Measurements from ENCODE around the gene CD83. TPM values are rescaled to one million over a fixed set of nuclear protein-coding genes. Genes with fewer than 3 reads are reported as not detected.

Gene CD83
- total and polyA plus RNA-seq, 2 experiments from 2014 or later: 6.2 to 6.6 TPM

GRCh38 chr6:14135893-14136539, 18.4 kb downstream of the CD83 start:
- peaks cover 5% of the 10 kb centered on the region for H3K4me1 ChIP-seq (ENCODE audit: insufficient read depth)
- H3K9me2 ChIP-seq (replicated peaks; ENCODE audit: insufficient read depth): no peaks in the 10 kb centered on the region
- no peak overlapping the region for H3K4me3 ChIP-seq
- no peak for DNase-seq (ENCODE audit: low spot score)
- H3K9me3 ChIP-seq (ENCODE audit: low read depth): no peaks in the 10 kb centered on the region
- no peaks in the 10 kb centered on the region for H3K27me3 ChIP-seq
- no peak for TF ChIP-seq EZH2 (IDR thresholded peaks at IDR 0.05; ENCODE audit: borderline replicate concordance)
- no peak for TF ChIP-seq EZH2phosphoT487 (IDR thresholded peaks at IDR 0.05; ENCODE audit: low read depth, severe bottlenecking, unreplicated experiment)
- TF ChIP-seq CTCF (IDR thresholded peaks at IDR 0.05; ENCODE audit: poor library complexity): no peak
- no peak overlapping the region for H3K4me2 ChIP-seq
- 94% methylated on average over 9 of the region's 9 CpGs for WGBS (ENCODE audit: low lambda C conversion rate, missing lambda C conversion rate)
- H3K27ac ChIP-seq: no peak overlapping the region
- no peaks in the 10 kb centered on the region for H3K36me3 ChIP-seq (replicated peaks; ENCODE audit: insufficient read depth, low read depth)
- no peak overlapping the region for H2AFZ ChIP-seq
- H4K20me1 ChIP-seq (ENCODE audit: insufficient read depth, poor library complexity, severe bottlenecking): no peaks in the 10 kb centered on the region
- H3K79me2 ChIP-seq: no peaks in the 10 kb centered on the region

GRCh38 chr6:14138701-14139215, 21.2 kb downstream of the CD83 start:
- WGBS (ENCODE audit: low lambda C conversion rate, missing lambda C conversion rate): 90% methylated on average over 9 of the region's 9 CpGs

GRCh38 chr6:14141351-14142062, 23.9 kb downstream of the CD83 start:
- Histone ChIP-seq H4K20me1 (ENCODE audit: insufficient read depth, poor library complexity, severe bottlenecking) (no peaks in the 10 kb centered on the region), H3K36me3 (replicated peaks; ENCODE audit: insufficient read depth, low read depth) (no peaks in the 10 kb centered on the region), H3K27ac (no peak overlapping the region), H3K4me3 (no peak overlapping the region), H3K27me3 (no peaks in the 10 kb centered on the region), H3K9me3 (ENCODE audit: low read depth) (no peaks in the 10 kb centered on the region), H3K9me2 (replicated peaks; ENCODE audit: insufficient read depth) (no peaks in the 10 kb centered on the region), H2AFZ (no peak overlapping the region), H3K4me2 (no peak overlapping the region), H3K79me2 (no peaks in the 10 kb centered on the region), H3K4me1 (ENCODE audit: insufficient read depth) (no peaks in the 10 kb centered on the region)
- DNase-seq (ENCODE audit: low spot score): no peak
- TF ChIP-seq EZH2phosphoT487 (IDR thresholded peaks at IDR 0.05; ENCODE audit: low read depth, severe bottlenecking, unreplicated experiment) (no peak), EZH2 (IDR thresholded peaks at IDR 0.05; ENCODE audit: borderline replicate concordance) (no peak), CTCF (IDR thresholded peaks at IDR 0.05; ENCODE audit: poor library complexity) (no peak)
- 69% methylated on average over 5 of the region's 5 CpGs for WGBS (ENCODE audit: low lambda C conversion rate, missing lambda C conversion rate)

More at GRCh38 chr6:14138701-14139215, 21.2 kb downstream of the CD83 start:
- no peak overlapping the region for H2AFZ ChIP-seq
- no peaks in the 10 kb centered on the region for H3K27me3 ChIP-seq
- no peaks in the 10 kb centered on the region for H3K9me3 ChIP-seq (ENCODE audit: low read depth)
- H3K36me3 ChIP-seq (replicated peaks; ENCODE audit: insufficient read depth, low read depth): no peaks in the 10 kb centered on the region
- H3K9me2 ChIP-seq (replicated peaks; ENCODE audit: insufficient read depth): no peaks in the 10 kb centered on the region
- H3K27ac ChIP-seq: no peak overlapping the region
- H4K20me1 ChIP-seq (ENCODE audit: insufficient read depth, poor library complexity, severe bottlenecking): no peaks in the 10 kb centered on the region
- DNase-seq (ENCODE audit: low spot score): no peak
- H3K79me2 ChIP-seq: no peaks in the 10 kb centered on the region
- no peak overlapping the region for H3K4me2 ChIP-seq
- H3K4me3 ChIP-seq: no peak overlapping the region
- no peaks in the 10 kb centered on the region for H3K4me1 ChIP-seq (ENCODE audit: insufficient read depth)
- TF ChIP-seq CTCF (IDR thresholded peaks at IDR 0.05; ENCODE audit: poor library complexity) (no peak), EZH2 (IDR thresholded peaks at IDR 0.05; ENCODE audit: borderline replicate concordance) (no peak), EZH2phosphoT487 (IDR thresholded peaks at IDR 0.05; ENCODE audit: low read depth, severe bottlenecking, unreplicated experiment) (no peak)

Data from hepatocyte (in vitro differentiated cells).